ENCODE results near the gene PRTN3.

The PRTN3 gene

GRCh38 chr19:883661-884211, 42.9 kb downstream of the PRTN3 start:
- H3K36me3 ChIP-seq (ENCODE audit: insufficient read depth, insufficient read length, low read length): peaks cover 88% of the 10 kb centered on the region

GRCh38 chr19:884420-885211, 43.8 kb downstream of the PRTN3 start:
- peaks cover 7% of the 10 kb centered on the region for H3K4me1 ChIP-seq (ENCODE audit: insufficient read depth, insufficient read length)
- DNase-seq (ENCODE audit: low read depth, low spot score): no peak
- TF ChIP-seq ZNF274 (IDR thresholded peaks at IDR 0.05; ENCODE audit: low read depth, low read length): no peak
- TF ChIP-seq SUZ12 (IDR thresholded peaks at IDR 0.05; ENCODE audit: extremely low read depth, insufficient read depth, insufficient read length): no peak
- TF ChIP-seq YY1 (IDR thresholded peaks at IDR 0.05; ENCODE audit: insufficient read depth, insufficient read length): no peak
- H3K4me3 ChIP-seq (ENCODE audit: insufficient read length, low read depth): no peak overlapping the region
- peaks cover 6% of the 10 kb centered on the region; the same call in 1 of the 2 replicates for H3K9me3 ChIP-seq (ENCODE audit: insufficient read depth, low read length)
- peaks cover 91% of the 10 kb centered on the region for H3K36me3 ChIP-seq (ENCODE audit: insufficient read depth, insufficient read length, low read length)
- H3K9ac ChIP-seq (ENCODE audit: insufficient read length, low read depth): peak overlapping the region; percentile 42
- no peaks in the 10 kb centered on the region for H3K27me3 ChIP-seq (ENCODE audit: insufficient read depth, insufficient read length)

More at GRCh38 chr19:883661-884211, 42.9 kb downstream of the PRTN3 start:
- TF ChIP-seq SUZ12 (IDR thresholded peaks at IDR 0.05; ENCODE audit: extremely low read depth, insufficient read depth, insufficient read length): no peak
- H3K4me3 ChIP-seq (ENCODE audit: insufficient read length, low read depth): no peak overlapping the region
- H3K9me3 ChIP-seq (ENCODE audit: insufficient read depth, low read length): peaks cover 6% of the 10 kb centered on the region; the same call in 1 of the 2 replicates
- no peak overlapping the region for H3K9ac ChIP-seq (ENCODE audit: insufficient read length, low read depth)
- peaks cover 7% of the 10 kb centered on the region for H3K4me1 ChIP-seq (ENCODE audit: insufficient read depth, insufficient read length)
- no peaks in the 10 kb centered on the region for H3K27me3 ChIP-seq (ENCODE audit: insufficient read depth, insufficient read length)
- DNase-seq (ENCODE audit: low read depth, low spot score): no peak

- DNase-seq (ENCODE audit: low read depth, low spot score): no peak
- no peaks in the 10 kb centered on the region for H3K27me3 ChIP-seq (ENCODE audit: insufficient read depth, insufficient read length)
- H3K36me3 ChIP-seq (ENCODE audit: insufficient read depth, insufficient read length, low read length): peaks cover 96% of the 10 kb centered on the region
- H3K4me3 ChIP-seq (ENCODE audit: insufficient read length, low read depth): no peak overlapping the region
- TF ChIP-seq YY1 (IDR thresholded peaks at IDR 0.05; ENCODE audit: insufficient read depth, insufficient read length): no peak
- TF ChIP-seq SUZ12 (IDR thresholded peaks at IDR 0.05; ENCODE audit: extremely low read depth, insufficient read depth, insufficient read length): no peak
- TF ChIP-seq ZNF274 (IDR thresholded peaks at IDR 0.05; ENCODE audit: low read depth, low read length): no peak
- H3K9me3 ChIP-seq (ENCODE audit: insufficient read depth, low read length): peaks cover 6% of the 10 kb centered on the region; the same call in 1 of the 2 replicates
- peaks cover 7% of the 10 kb centered on the region for H3K4me1 ChIP-seq (ENCODE audit: insufficient read depth, insufficient read length)
- H3K9ac ChIP-seq (ENCODE audit: insufficient read length, low read depth): no peak overlapping the region
Measured at GRCh38 chr19:885536-886224, 44.9 kb downstream of the PRTN3 start.

GRCh38 chr19:887072-887471, 46.3 kb downstream of the PRTN3 start:
- no peak for DNase-seq (ENCODE audit: low read depth, low spot score)
- H3K36me3 ChIP-seq (ENCODE audit: insufficient read depth, insufficient read length, low read length): peaks cover 87% of the 10 kb centered on the region
- no peak overlapping the region for H3K4me3 ChIP-seq (ENCODE audit: insufficient read length, low read depth)
- H3K9ac ChIP-seq (ENCODE audit: insufficient read length, low read depth): no peak overlapping the region
- TF ChIP-seq ZNF274 (IDR thresholded peaks at IDR 0.05; ENCODE audit: low read depth, low read length) (no peak), YY1 (IDR thresholded peaks at IDR 0.05; ENCODE audit: insufficient read depth, insufficient read length) (no peak), SUZ12 (IDR thresholded peaks at IDR 0.05; ENCODE audit: extremely low read depth, insufficient read depth, insufficient read length) (no peak)
- H3K9me3 ChIP-seq (ENCODE audit: insufficient read depth, low read length): no peaks in the 10 kb centered on the region
- peaks cover 7% of the 10 kb centered on the region for H3K4me1 ChIP-seq (ENCODE audit: insufficient read depth, insufficient read length)
- no peaks in the 10 kb centered on the region for H3K27me3 ChIP-seq (ENCODE audit: insufficient read depth, insufficient read length)

GRCh38 chr19:887599-887998, 46.8 kb downstream of the PRTN3 start:
- H3K36me3 ChIP-seq (ENCODE audit: insufficient read depth, insufficient read length, low read length): peaks cover 82% of the 10 kb centered on the region
- H3K4me3 ChIP-seq (ENCODE audit: insufficient read length, low read depth): no peak overlapping the region
- no peaks in the 10 kb centered on the region for H3K27me3 ChIP-seq (ENCODE audit: insufficient read depth, insufficient read length)
- no peak for DNase-seq (ENCODE audit: low read depth, low spot score)
- TF ChIP-seq ZNF274 (IDR thresholded peaks at IDR 0.05; ENCODE audit: low read depth, low read length) (no peak), SUZ12 (IDR thresholded peaks at IDR 0.05; ENCODE audit: extremely low read depth, insufficient read depth, insufficient read length) (no peak), YY1 (IDR thresholded peaks at IDR 0.05; ENCODE audit: insufficient read depth, insufficient read length) (no peak)
- peaks cover 7% of the 10 kb centered on the region for H3K4me1 ChIP-seq (ENCODE audit: insufficient read depth, insufficient read length)
- H3K9ac ChIP-seq (ENCODE audit: insufficient read length, low read depth): no peak overlapping the region
- no peaks in the 10 kb centered on the region for H3K9me3 ChIP-seq (ENCODE audit: insufficient read depth, low read length)

GRCh38 chr19:888581-889385, 48.0 kb downstream of the PRTN3 start:
- peak overlapping the region; percentile 64 for H3K9ac ChIP-seq (ENCODE audit: insufficient read length, low read depth)

More at GRCh38 chr19:888581-889385, 48.0 kb downstream of the PRTN3 start:
- H3K27me3 ChIP-seq (ENCODE audit: insufficient read depth, insufficient read length): no peaks in the 10 kb centered on the region
- no peak for DNase-seq (ENCODE audit: low read depth, low spot score)
- TF ChIP-seq YY1 (IDR thresholded peaks at IDR 0.05; ENCODE audit: insufficient read depth, insufficient read length) (no peak), SUZ12 (IDR thresholded peaks at IDR 0.05; ENCODE audit: extremely low read depth, insufficient read depth, insufficient read length) (no peak), ZNF274 (IDR thresholded peaks at IDR 0.05; ENCODE audit: low read depth, low read length) (no peak)
- H3K36me3 ChIP-seq (ENCODE audit: insufficient read depth, insufficient read length, low read length): peaks cover 70% of the 10 kb centered on the region
- H3K9me3 ChIP-seq (ENCODE audit: insufficient read depth, low read length): no peaks in the 10 kb centered on the region
- peaks cover 7% of the 10 kb centered on the region for H3K4me1 ChIP-seq (ENCODE audit: insufficient read depth, insufficient read length)
- no peak overlapping the region for H3K4me3 ChIP-seq (ENCODE audit: insufficient read length, low read depth)
